ENCODE results near the gene HSF4.

HSF4 gene

GRCh38 chr16:67157106-67157748 is 7.3 kb upstream of the HSF4 start:
- TF ChIP-seq, protein P1, sequence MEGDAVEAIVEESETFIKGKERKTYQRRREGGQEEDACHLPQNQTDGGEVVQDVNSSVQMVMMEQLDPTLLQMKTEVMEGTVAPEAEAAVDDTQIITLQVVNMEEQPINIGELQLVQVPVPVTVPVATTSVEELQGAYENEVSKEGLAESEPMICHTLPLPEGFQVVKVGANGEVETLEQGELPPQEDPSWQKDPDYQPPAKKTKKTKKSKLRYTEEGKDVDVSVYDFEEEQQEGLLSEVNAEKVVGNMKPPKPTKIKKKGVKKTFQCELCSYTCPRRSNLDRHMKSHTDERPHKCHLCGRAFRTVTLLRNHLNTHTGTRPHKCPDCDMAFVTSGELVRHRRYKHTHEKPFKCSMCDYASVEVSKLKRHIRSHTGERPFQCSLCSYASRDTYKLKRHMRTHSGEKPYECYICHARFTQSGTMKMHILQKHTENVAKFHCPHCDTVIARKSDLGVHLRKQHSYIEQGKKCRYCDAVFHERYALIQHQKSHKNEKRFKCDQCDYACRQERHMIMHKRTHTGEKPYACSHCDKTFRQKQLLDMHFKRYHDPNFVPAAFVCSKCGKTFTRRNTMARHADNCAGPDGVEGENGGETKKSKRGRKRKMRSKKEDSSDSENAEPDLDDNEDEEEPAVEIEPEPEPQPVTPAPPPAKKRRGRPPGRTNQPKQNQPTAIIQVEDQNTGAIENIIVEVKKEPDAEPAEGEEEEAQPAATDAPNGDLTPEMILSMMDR (IDR thresholded peaks at IDR 0.05; ENCODE audit: low read depth, low read length), result no peak
- no peak overlapping the region for H3K4me3 ChIP-seq (ENCODE audit: low read depth, low read length)

- no peak overlapping the region for H3K4me3 ChIP-seq (ENCODE audit: low read depth, low read length)
- TF ChIP-seq, protein P1 (IDR thresholded peaks at IDR 0.05; ENCODE audit: low read depth, low read length), result no peak
Observed at GRCh38 chr16:67157892-67158635, 6.5 kb upstream of the HSF4 start.

GRCh38 chr16:67158637-67159600 is 5.6 kb upstream of the HSF4 start:
- peak overlapping the region; percentile 95 for H3K4me3 ChIP-seq (ENCODE audit: low read depth, low read length)
- TF ChIP-seq, protein P1 (IDR thresholded peaks at IDR 0.05; ENCODE audit: low read depth, low read length), result no peak

DNA sequence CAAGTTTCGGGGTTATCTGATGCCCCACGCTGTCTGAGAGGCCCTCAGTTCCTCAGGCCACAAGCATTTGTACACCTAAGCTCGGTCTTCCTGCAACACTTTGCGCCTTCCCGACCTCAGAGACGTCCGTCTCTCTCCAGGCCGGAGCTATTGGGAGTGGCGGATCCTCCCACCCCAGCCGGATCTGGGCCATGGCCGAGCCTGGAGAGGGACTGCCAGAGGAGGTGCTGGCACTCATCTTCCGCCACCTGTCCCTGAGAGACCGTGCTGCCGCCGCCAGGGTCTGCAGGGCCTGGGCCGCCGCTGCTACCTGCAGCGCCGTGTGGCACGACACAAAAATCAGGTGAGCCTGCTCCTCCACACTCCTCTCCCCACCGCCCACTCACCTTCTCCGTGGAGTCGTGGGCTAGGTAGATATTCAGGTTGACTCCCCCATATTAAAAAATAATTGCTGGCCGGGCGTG is 2.9 kb upstream of the HSF4 start:
- TF ChIP-seq, protein P1 (IDR thresholded peaks at IDR 0.05; ENCODE audit: low read depth, low read length), result no peak
- no peak overlapping the region; the same call in 1 of the 2 replicates for H3K4me3 ChIP-seq (ENCODE audit: low read depth, low read length)

GRCh38 chr16:67162506-67163163 is 1.9 kb upstream of the HSF4 start:
- H3K4me3 ChIP-seq (ENCODE audit: low read depth, low read length), result no peak overlapping the region

More at GRCh38 chr16:67162506-67163163, 1.9 kb upstream of the HSF4 start:
- TF ChIP-seq, protein P1 (IDR thresholded peaks at IDR 0.05; ENCODE audit: low read depth, low read length), result no peak

Measured in WI38 (cell line).